GM06990 (cell line): ENCODE results near the gene CSMD2.

ENCODE experiments used
- DNase-seq: peaks from one replicate; pipeline ENCODE4 v3.0.0-alpha.2; 2011; ENCODE audit not compliant: insufficient read length; ENCODE audit errors: extremely low read depth
- H3K27me3 ChIP-seq: replicated peaks from 2 replicates; pipeline ENCODE4 v1.6.0; 2011; ENCODE audit warnings: low read length; ENCODE audit not compliant: control insufficient read depth, insufficient read depth
- H3K36me3 ChIP-seq: 2 replicates; pipeline ENCODE4 v1.5.1; 2011; ENCODE audit warnings: low read length; ENCODE audit not compliant: control insufficient read depth, insufficient read depth
- H3K4me3 ChIP-seq: replicated peaks from 2 replicates; pipeline ENCODE4 v1.5.1; 2011; ENCODE audit warnings: low read depth, mild to moderate bottlenecking, control low read depth, low read length
- TF ChIP-seq, protein P1 (sequence below): IDR thresholded peaks from 2 replicates; pipeline ENCODE4 v1.5.1; 2011; ENCODE audit warnings: low read length, control low read depth, mild to moderate bottlenecking, inconsistent platforms; ENCODE audit not compliant: insufficient read depth, poor library complexity, severe bottlenecking

Gene CSMD2

DNA sequence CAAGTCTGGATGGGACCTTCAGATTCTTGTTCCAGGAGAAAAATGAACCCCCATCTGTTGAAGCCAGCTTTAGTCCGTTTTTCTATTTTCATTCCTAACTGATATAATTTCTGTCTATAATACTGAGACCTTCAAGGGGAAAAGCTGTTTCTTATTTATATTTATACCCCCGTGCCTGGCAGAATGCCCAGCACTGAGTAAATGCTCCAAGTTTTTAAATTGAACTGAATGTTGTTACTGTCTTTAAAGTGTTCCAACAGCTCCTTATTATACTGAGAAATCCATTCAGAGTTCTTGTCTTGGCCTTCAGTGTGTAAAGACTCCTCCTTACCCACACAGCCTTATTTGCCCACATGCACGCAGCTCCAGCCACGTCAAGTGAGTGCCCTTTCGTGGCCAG, 479.8 kb downstream of the CSMD2 start:
- Histone ChIP-seq H3K4me3 (no peak overlapping the region), H3K36me3 (no peaks in the 10 kb centered on the region), H3K27me3 (no peaks in the 10 kb centered on the region; the same call in none of the 2 replicates)
- DNase-seq: no peak
- TF ChIP-seq, protein P1, sequence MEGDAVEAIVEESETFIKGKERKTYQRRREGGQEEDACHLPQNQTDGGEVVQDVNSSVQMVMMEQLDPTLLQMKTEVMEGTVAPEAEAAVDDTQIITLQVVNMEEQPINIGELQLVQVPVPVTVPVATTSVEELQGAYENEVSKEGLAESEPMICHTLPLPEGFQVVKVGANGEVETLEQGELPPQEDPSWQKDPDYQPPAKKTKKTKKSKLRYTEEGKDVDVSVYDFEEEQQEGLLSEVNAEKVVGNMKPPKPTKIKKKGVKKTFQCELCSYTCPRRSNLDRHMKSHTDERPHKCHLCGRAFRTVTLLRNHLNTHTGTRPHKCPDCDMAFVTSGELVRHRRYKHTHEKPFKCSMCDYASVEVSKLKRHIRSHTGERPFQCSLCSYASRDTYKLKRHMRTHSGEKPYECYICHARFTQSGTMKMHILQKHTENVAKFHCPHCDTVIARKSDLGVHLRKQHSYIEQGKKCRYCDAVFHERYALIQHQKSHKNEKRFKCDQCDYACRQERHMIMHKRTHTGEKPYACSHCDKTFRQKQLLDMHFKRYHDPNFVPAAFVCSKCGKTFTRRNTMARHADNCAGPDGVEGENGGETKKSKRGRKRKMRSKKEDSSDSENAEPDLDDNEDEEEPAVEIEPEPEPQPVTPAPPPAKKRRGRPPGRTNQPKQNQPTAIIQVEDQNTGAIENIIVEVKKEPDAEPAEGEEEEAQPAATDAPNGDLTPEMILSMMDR: no peak

DNA sequence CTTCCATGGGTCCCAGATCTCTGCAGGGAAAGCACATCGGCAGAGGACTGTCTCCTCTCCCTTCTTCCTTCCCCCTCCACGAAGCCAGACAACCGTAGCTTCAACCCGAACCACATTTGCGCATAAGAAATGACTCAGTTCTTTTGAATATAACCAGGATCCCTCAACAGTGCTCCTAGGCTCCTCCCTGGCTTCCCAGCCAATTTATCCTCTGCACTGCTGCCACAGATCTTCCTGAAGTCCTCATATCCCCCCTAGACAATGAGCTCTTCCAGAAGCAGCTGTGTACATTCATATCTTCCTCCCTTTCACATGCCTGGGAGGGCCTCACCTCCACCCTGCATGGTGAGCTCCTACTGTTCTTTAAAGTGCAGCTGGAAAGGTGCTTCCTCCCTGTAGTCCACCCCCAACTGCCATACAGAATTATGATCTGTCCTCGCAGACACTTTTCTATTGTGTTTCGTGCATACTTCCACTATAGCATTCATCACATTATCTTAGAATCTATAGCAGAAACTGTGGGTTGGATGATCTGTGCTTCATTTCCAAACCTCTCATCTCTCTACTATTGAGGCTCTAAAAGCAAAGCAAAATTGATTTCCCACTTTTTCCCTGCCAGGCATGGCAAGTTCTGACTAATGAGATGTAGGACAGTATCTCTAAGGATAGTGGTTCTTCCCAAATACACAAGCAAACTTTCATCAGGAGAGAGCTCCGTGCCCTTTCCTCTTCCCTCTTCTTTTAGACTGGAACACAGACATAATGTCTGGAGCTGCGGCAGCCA, 480.4 kb downstream of the CSMD2 start:
- TF ChIP-seq, protein P1: no peak
- no peak overlapping the region for H3K4me3 ChIP-seq
- no peaks in the 10 kb centered on the region; the same call in none of the 2 replicates for H3K27me3 ChIP-seq
- no peaks in the 10 kb centered on the region for H3K36me3 ChIP-seq
- DNase-seq: no peak

DNA sequence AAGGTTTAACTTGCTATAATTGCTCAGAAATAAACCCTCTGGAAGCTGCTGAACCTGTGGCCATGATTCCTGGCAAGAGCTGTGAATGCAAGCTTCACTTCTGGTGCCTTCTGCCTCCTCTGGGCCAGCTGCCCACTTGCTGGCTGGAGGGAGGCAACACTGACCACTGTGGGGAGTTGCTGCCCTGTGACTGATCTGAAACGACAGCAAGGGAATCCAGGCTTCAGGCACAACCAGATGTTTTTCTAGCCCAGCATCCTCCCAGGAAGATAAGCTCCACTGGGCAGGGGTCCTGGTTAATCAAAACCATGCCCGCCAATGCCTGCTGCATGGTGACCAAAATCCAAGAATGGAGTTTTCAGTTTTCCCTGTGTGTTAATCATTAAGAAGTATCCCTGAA, 481.1 kb downstream of the CSMD2 start:
- TF ChIP-seq, protein P1: no peak
- H3K4me3 ChIP-seq: no peak overlapping the region
- no peaks in the 10 kb centered on the region; the same call in none of the 2 replicates for H3K27me3 ChIP-seq
- no peaks in the 10 kb centered on the region for H3K36me3 ChIP-seq
- no peak for DNase-seq

DNA sequence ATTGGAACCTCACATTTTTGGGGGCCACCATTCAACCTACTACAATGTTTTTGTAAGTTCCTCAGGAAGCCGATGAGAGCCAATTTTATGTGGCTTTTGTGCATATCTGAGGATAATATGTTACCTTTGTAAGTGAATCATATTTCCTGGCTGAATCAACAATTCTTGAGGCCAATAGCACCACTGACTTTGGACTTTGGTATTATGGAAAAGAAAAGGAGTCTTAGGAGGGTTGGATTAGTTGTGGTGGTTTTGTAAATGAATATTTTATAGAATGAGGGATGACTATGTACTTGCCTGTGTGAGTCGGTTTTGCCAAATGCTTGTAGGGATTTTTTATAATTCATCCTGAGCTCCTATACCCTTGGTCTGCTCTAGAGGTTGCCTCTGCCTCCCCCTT, 482.7 kb downstream of the CSMD2 start:
- no peaks in the 10 kb centered on the region; the same call in none of the 2 replicates for H3K27me3 ChIP-seq
- TF ChIP-seq, protein P1: no peak

DNA sequence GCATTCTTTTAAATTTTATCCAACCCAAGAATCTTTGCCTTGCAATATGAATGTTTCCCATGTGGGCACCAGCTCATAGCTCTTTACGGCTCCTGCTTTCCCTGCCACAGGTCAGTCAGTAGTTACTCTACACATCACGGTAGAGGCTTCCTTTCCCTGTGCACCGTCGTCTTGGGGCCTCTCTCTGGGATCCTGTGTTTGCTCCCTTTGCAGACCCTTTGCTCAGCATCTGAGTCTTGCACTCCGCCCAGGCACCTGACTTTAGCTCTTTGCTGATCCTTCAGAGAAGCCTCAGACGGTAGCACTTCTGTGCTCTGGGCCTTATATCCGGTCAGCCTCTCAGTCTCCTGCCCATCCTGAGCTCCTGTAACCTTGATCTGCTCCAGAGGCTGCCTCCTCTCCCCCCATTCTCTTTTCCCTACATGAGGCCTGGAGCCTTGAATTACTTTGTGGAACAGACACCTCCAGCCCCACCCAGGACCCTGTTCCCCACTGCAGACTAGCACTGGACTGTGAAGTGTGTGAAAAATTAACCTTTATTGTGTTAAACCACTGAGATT, 484.7 kb downstream of the CSMD2 start:
- no peaks in the 10 kb centered on the region; the same call in 1 of the 2 replicates for H3K27me3 ChIP-seq
- no peak overlapping the region for H3K4me3 ChIP-seq
- TF ChIP-seq, protein P1: no peak
- no peaks in the 10 kb centered on the region for H3K36me3 ChIP-seq
- no peak for DNase-seq

More for the DNA sequence above, 482.7 kb downstream of the CSMD2 start:
- Histone ChIP-seq H3K36me3 (no peaks in the 10 kb centered on the region), H3K4me3 (no peak overlapping the region)
- no peak for DNase-seq
